GM23338 (cell line): Measurements from ENCODE around the gene IKBKG.

Experiments
- CREB1 ChIP-seq: fragments of 250-450 bp; sonication (Bioruptor Pico); IDR thresholded peaks from 2 replicates; pipeline ENCODE4 v1.5.0; 2020; ENCODE audit warnings: low read depth, mild to moderate bottlenecking, moderate library complexity
- EZH2 ChIP-seq: fragments of 200-600 bp; sonication (generic); IDR thresholded peaks from one replicate; pipeline ENCODE4 v1.8.0; 2017; ENCODE audit warnings: antibody characterized with exemption, mild to moderate bottlenecking, low read depth; ENCODE audit not compliant: unreplicated experiment
- EZH2phosphoT487 ChIP-seq: fragments of 200-600 bp; sonication (generic); IDR thresholded peaks from one replicate; pipeline ENCODE4 v1.8.1; 2018; ENCODE audit warnings: antibody characterized with exemption; ENCODE audit not compliant: unreplicated experiment
- JUNB ChIP-seq: IDR thresholded peaks from one replicate; pipeline ENCODE4 v1.6.1; 2016; ENCODE audit warnings: antibody characterized with exemption; ENCODE audit not compliant: unreplicated experiment
- POLR2AphosphoS5 ChIP-seq: IDR thresholded peaks from 2 replicates; pipeline ENCODE4 v1.6.1; 2016; ENCODE audit warnings: antibody characterized with exemption, low read depth
- STAT1 ChIP-seq: IDR thresholded peaks from one replicate; pipeline ENCODE4 v1.6.1; 2016; ENCODE audit warnings: antibody characterized with exemption; ENCODE audit not compliant: unreplicated experiment
- ZNF114 ChIP-seq: fragments of 250-450 bp; sonication (Bioruptor Pico); IDR thresholded peaks from 2 replicates; pipeline ENCODE4 v1.5.0; 2020; ENCODE audit warnings: mild to moderate bottlenecking, moderate library complexity
- ZNF331 ChIP-seq: fragments of 250-450 bp; sonication (Bioruptor Pico); IDR thresholded peaks from 2 replicates; pipeline ENCODE4 v1.5.0; 2020; ENCODE audit warnings: low read depth, mild to moderate bottlenecking, moderate library complexity
- TF ChIP-seq, protein P1 (sequence below): IDR thresholded peaks from one replicate; pipeline ENCODE4 v1.6.1; 2018; ENCODE audit warnings: antibody characterized with exemption; ENCODE audit not compliant: unreplicated experiment
- TF ChIP-seq, protein P2 (sequence below), 2 experiments: fragments of 200-600 bp in 1 of 2; sonication (generic) in 1 of 2; conservative IDR thresholded peaks; 2 replicates each; pipeline versions ENCODE4 v1.5.1 to v1.6.1; 2016 to 2017; ENCODE audit warnings: antibody characterized with exemption in 2 of 2, low read depth in 2 of 2, mild to moderate bottlenecking in 2 of 2, moderate library complexity in 1 of 2
- TF ChIP-seq, protein P3 (sequence below): IDR thresholded peaks from 2 replicates; pipeline ENCODE4 v1.6.1; 2016; ENCODE audit warnings: antibody characterized with exemption
- TF ChIP-seq, protein P4 (sequence below): fragments of 250-450 bp; sonication (Bioruptor Pico); IDR thresholded peaks from 2 replicates; pipeline ENCODE4 v1.5.0; 2020; ENCODE audit warnings: mild to moderate bottlenecking, moderate library complexity

DNA sequence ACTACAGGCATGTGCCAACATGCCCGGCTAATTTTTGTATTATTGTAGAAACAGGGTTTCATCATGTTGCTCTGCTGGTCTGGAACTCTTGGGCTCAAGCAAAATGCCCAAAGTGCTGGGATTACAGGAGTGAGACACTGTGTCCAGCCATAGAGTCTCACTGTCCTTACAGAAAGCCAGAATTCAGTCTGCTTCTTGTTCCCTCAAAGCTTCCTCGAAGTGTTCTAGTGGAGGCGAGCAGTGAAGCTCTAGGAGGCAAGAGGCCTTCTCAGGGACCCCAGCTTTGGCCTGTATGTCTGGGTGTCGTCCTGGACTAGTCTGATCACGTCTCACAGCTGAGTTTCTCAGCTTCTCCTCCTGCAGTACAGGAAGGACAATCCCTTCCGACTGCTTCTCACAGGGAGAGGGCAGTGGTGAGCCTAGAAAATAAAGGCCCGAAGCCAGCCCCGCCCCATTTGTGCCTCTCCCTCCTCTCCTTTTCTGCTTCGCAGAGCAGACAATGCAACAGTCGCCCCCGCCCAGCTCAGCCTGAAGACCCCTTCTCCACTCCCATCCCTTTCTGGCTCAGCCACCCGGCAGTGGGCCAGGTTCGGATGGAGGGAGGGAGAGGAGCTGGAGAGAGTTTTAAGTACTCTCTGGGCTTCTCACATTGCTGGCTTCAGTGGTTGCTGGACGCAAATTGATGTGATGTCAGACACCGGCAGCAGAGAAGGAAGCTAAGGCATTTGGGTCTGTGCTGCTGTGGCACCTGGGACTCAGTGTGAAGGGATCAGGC, 20.3 kb upstream of the IKBKG start:
- TF ChIP-seq, protein P1, sequence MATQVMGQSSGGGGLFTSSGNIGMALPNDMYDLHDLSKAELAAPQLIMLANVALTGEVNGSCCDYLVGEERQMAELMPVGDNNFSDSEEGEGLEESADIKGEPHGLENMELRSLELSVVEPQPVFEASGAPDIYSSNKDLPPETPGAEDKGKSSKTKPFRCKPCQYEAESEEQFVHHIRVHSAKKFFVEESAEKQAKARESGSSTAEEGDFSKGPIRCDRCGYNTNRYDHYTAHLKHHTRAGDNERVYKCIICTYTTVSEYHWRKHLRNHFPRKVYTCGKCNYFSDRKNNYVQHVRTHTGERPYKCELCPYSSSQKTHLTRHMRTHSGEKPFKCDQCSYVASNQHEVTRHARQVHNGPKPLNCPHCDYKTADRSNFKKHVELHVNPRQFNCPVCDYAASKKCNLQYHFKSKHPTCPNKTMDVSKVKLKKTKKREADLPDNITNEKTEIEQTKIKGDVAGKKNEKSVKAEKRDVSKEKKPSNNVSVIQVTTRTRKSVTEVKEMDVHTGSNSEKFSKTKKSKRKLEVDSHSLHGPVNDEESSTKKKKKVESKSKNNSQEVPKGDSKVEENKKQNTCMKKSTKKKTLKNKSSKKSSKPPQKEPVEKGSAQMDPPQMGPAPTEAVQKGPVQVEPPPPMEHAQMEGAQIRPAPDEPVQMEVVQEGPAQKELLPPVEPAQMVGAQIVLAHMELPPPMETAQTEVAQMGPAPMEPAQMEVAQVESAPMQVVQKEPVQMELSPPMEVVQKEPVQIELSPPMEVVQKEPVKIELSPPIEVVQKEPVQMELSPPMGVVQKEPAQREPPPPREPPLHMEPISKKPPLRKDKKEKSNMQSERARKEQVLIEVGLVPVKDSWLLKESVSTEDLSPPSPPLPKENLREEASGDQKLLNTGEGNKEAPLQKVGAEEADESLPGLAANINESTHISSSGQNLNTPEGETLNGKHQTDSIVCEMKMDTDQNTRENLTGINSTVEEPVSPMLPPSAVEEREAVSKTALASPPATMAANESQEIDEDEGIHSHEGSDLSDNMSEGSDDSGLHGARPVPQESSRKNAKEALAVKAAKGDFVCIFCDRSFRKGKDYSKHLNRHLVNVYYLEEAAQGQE: no peak
- TF ChIP-seq, protein P2, sequence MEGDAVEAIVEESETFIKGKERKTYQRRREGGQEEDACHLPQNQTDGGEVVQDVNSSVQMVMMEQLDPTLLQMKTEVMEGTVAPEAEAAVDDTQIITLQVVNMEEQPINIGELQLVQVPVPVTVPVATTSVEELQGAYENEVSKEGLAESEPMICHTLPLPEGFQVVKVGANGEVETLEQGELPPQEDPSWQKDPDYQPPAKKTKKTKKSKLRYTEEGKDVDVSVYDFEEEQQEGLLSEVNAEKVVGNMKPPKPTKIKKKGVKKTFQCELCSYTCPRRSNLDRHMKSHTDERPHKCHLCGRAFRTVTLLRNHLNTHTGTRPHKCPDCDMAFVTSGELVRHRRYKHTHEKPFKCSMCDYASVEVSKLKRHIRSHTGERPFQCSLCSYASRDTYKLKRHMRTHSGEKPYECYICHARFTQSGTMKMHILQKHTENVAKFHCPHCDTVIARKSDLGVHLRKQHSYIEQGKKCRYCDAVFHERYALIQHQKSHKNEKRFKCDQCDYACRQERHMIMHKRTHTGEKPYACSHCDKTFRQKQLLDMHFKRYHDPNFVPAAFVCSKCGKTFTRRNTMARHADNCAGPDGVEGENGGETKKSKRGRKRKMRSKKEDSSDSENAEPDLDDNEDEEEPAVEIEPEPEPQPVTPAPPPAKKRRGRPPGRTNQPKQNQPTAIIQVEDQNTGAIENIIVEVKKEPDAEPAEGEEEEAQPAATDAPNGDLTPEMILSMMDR (conservative IDR thresholded peaks at IDR 0.05; ENCODE audit: low read depth in 2 of 2): peak; percentile 44 to 57
- no peak for TF ChIP-seq EZH2
- no peak for TF ChIP-seq EZH2phosphoT487
- no peak for TF ChIP-seq CREB1 (CRISPR knock-in tag)
- no peak for TF ChIP-seq POLR2AphosphoS5
- TF ChIP-seq ZNF114 (CRISPR knock-in tag): no peak
- no peak for TF ChIP-seq STAT1
- TF ChIP-seq JUNB: no peak
- TF ChIP-seq, protein P3, sequence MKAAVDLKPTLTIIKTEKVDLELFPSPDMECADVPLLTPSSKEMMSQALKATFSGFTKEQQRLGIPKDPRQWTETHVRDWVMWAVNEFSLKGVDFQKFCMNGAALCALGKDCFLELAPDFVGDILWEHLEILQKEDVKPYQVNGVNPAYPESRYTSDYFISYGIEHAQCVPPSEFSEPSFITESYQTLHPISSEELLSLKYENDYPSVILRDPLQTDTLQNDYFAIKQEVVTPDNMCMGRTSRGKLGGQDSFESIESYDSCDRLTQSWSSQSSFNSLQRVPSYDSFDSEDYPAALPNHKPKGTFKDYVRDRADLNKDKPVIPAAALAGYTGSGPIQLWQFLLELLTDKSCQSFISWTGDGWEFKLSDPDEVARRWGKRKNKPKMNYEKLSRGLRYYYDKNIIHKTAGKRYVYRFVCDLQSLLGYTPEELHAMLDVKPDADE: no peak
- TF ChIP-seq ZNF331: no peak
- TF ChIP-seq, protein P4, sequence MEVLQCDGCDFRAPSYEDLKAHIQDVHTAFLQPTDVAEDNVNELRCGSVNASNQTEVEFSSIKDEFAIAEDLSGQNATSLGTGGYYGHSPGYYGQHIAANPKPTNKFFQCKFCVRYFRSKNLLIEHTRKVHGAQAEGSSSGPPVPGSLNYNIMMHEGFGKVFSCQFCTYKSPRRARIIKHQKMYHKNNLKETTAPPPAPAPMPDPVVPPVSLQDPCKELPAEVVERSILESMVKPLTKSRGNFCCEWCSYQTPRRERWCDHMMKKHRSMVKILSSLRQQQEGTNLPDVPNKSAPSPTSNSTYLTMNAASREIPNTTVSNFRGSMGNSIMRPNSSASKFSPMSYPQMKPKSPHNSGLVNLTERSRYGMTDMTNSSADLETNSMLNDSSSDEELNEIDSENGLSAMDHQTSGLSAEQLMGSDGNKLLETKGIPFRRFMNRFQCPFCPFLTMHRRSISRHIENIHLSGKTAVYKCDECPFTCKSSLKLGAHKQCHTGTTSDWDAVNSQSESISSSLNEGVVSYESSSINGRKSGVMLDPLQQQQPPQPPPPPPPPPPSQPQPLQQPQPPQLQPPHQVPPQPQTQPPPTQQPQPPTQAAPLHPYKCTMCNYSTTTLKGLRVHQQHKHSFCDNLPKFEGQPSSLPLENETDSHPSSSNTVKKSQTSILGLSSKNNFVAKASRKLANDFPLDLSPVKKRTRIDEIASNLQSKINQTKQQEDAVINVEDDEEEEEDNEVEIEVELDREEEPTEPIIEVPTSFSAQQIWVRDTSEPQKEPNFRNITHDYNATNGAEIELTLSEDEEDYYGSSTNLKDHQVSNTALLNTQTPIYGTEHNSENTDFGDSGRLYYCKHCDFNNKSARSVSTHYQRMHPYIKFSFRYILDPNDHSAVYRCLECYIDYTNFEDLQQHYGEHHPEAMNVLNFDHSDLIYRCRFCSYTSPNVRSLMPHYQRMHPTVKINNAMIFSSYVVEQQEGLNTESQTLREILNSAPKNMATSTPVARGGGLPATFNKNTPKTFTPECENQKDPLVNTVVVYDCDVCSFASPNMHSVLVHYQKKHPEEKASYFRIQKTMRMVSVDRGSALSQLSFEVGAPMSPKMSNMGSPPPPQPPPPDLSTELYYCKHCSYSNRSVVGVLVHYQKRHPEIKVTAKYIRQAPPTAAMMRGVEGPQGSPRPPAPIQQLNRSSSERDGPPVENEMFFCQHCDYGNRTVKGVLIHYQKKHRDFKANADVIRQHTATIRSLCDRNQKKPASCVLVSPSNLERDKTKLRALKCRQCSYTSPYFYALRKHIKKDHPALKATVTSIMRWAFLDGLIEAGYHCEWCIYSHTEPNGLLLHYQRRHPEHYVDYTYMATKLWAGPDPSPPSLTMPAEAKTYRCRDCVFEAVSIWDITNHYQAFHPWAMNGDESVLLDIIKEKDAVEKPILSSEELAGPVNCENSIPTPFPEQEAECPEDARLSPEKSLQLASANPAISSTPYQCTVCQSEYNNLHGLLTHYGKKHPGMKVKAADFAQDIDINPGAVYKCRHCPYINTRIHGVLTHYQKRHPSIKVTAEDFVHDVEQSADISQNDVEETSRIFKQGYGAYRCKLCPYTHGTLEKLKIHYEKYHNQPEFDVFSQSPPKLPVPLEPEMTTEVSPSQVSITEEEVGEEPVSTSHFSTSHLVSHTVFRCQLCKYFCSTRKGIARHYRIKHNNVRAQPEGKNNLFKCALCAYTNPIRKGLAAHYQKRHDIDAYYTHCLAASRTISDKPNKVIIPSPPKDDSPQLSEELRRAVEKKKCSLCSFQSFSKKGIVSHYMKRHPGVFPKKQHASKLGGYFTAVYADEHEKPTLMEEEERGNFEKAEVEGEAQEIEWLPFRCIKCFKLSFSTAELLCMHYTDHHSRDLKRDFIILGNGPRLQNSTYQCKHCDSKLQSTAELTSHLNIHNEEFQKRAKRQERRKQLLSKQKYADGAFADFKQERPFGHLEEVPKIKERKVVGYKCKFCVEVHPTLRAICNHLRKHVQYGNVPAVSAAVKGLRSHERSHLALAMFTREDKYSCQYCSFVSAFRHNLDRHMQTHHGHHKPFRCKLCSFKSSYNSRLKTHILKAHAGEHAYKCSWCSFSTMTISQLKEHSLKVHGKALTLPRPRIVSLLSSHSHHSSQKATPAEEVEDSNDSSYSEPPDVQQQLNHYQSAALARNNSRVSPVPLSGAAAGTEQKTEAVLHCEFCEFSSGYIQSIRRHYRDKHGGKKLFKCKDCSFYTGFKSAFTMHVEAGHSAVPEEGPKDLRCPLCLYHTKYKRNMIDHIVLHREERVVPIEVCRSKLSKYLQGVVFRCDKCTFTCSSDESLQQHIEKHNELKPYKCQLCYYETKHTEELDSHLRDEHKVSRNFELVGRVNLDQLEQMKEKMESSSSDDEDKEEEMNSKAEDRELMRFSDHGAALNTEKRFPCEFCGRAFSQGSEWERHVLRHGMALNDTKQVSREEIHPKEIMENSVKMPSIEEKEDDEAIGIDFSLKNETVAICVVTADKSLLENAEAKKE (CRISPR knock-in tag): no peak
